GM12892 (cell line): ENCODE measurements around the gene ZNF581.

Experiments used
- POLR2A ChIP-seq: IDR thresholded peaks from 2 replicates; pipeline ENCODE4 v1.6.1; 2011; ENCODE audit warnings: low read depth, low read length, control low read depth
- POLR2AphosphoS5 ChIP-seq: IDR thresholded peaks from 2 replicates; pipeline ENCODE4 v1.6.1; 2011; ENCODE audit warnings: low read depth, low read length, control low read depth
- TAF1 ChIP-seq: IDR thresholded peaks from 2 replicates; pipeline ENCODE4 v1.6.1; 2011; ENCODE audit warnings: low read depth, mild to moderate bottlenecking, control low read depth, low read length, borderline replicate concordance

GRCh38 chr19:55640043-55640576 is 3.3 kb upstream of the ZNF581 start:
- TF ChIP-seq POLR2A (peak; percentile 55; the same call in 1 of the 2 replicates), TAF1 (no peak), POLR2AphosphoS5 (no peak)
